HG03066 (cell line): ENCODE data around the gene AGER.
"Not testable (repeated sequence)": the region's sequence is repeated elsewhere in the genome, so short reads cannot be mapped to it uniquely, and the experiment has no call there.

ENCODE experiments used
- ATAC-seq: cut with Tn5 transposase; IDR thresholded peaks from one replicate; pipeline ENCODE4 v1.9.1; 2021; ENCODE audit warnings: low read depth; ENCODE audit not compliant: unreplicated experiment

Gene AGER

GRCh38 chr6:32151181-32151862, 32.7 kb downstream of the AGER start:
- ATAC-seq, result no peak

DNA sequence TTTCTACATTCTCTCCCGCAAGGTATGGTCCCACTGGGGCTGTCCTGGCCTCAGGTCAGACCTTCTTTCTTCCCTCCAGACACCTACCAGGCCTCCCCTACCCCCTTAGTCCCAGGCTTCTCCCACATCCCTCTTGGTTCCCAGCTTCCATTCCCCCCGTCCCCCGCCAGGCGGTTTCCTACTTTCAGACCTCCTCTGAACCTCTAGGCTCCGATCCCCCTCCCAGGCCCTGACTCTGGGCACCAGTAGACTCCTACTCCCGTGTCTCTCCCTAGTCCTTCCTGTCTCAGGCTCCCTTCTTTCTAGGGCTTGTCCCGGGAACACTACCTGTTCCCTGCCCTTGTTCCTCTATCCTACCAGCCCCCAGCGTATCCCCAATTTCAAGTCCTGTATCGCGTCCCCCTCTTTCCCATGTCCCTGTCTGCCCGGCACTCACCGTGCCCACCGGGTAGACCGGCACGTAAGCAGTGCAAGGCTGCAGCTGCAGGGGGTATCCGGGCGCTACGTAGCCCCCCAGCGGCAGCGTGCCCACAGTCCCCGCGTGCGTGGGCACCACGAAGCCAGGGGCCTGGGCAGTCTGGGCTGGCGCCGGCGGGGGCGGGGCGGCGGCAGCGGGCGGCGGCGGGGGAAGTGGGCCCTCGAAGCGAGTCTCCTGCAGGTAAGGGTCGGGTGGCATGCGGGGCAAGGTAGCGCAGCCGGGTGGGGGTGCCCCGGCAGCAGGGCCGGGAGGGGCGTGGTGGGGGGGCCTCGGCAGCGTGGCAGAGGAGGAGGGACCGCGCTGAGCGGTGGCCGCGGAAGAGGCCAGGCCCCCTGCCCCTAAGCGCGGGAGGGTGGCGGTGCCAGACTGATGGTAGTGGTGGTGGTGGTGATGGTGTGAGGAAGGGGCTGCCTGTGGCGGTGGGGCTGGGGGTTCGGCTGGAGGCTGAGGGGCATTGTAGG, 33.9 kb downstream of the AGER start:
- no peak for ATAC-seq

DNA sequence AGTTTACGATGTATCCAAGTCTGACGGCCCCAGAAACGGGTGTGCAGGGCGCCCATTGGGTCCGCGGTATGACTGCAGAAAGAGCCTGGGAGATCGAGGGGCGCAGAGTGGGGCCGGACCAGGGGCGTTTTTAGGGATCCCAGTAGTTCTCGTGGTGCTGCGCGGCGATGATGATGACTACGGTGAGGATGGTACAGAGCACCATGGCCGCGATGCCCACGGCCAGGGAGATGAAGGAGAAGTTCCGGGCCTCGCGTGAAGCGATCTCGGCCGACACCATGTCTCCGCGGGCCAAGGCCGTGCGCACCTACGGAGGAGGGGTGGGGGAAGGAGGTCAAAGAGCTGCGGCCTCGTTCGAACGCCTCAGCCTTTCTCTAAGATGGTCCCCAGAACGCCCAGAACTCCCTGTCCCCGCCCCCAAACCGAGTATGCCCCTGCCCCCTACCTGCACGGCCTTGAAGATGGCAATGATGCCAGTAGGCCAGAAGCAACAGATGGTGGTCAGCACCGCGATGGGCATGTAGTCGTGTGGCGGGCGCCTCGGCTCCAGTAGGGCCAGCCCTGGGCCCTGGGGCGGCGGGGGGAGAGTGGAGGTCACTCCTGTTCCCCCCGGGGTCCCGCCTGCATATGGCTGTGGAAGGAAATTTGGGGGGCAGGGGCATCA, 34.8 kb downstream of the AGER start:
- ATAC-seq, result no peak

GRCh38 chr6:32148289-32149091, 35.6 kb downstream of the AGER start:
- ATAC-seq, result no peak

DNA sequence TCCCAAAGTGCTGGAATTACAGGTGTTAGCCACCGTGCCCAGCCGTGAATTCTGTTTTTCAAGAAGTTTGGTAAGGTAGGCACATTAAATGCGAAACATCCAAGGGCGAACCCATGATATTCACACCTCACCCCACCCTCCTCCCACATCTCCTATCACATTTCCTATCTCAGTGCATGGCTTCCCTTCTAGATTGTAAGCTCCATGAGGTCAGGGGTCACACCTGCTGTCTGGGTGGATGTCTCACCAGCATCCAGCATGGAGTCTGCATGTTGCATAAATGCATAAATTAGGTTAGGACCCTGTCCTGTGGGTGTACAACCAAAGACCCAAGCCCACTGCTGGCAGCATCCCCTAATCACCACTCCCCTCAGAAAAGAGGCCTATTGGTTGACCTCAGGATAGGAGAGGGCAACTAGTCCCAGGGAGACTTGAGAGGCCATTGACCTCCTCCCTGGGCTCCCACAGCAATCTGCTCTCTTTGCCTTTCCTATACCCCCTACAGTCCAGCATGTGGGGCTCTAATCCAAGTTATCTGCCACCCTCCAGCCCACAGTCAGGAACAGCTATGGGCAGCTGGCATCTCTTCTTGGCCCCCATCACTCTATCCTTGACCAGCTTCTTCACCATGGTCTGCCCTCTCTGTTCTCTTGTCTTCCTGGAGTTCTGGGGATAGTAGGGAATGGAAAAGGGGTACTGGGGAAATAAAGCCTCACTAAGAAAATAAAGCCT, 36.5 kb downstream of the AGER start:
- ATAC-seq, result no peak

DNA sequence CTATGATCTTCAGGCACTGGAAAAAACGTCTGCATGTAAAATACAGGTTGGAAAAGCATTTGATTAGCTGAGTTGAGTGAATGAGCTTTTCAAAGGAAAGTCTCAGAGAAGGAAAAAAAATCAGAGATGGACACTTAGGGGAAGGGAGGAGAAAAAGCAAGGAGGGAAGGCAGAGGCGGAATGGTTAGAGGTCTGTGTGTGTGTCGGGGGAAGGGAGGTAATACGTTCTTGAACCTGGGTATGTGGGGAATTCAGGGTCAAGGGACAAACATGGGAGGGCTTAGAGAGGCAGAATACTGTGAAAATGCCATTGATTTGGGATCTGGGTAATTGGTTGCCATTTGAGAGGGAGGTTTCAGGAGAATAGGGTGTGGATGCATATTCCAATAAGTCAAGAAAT, 37.4 kb downstream of the AGER start:
- no peak for ATAC-seq

- ATAC-seq, result no peak
These were observed 37.8 kb downstream of the AGER start for GRCh38 chr6:32146287-32146686.

- ATAC-seq, result not testable (repeated sequence)
These were observed 39.8 kb downstream of the AGER start for GRCh38 chr6:32144238-32144637.

GRCh38 chr6:32140420-32141046, 43.5 kb downstream of the AGER start:
- ATAC-seq, result no peak

DNA sequence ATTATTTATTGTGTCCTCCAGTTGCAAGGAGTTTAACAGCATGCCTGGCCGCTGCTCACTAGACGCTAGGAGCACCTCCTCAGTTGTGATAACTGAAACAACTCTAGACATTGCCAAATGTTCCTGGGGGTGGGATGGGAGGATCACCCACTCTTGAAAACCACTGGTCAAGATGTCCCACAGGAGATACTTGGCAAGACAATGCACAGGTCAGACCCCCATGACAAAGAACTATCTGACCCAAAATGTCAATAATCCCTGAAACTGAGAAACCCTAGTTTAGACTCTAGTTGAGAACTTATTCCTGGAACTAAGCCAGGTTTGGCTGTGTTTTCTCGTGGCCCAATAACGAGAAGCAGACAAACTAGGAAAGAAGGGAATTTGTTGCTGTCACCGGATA, 44.5 kb downstream of the AGER start:
- ATAC-seq, result no peak

- ATAC-seq, result no peak
These were observed 46.6 kb downstream of the AGER start for GRCh38 chr6:32137454-32137853.

GRCh38 chr6:32133786-32134185, 50.3 kb downstream of the AGER start:
- ATAC-seq, result no peak

DNA sequence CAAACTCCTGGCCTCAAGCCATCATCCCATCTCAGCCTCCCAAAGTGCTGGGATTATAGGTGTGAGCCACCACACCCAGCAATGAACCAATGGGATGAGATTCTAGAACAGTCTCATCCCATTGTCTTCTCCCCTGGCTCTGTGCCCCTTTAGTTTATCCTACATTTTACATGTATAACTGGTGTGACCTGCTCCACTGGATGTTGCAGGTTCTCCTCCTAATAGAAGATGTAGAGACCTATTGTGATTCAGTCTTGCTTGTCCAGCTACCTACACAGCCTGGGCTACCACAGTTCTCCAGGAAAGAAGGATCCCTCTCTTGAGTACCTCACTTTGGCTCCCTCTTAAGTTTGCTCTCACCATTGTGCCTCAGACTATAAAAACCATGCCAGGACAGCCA, 51.9 kb downstream of the AGER start:
- ATAC-seq, result no peak

DNA sequence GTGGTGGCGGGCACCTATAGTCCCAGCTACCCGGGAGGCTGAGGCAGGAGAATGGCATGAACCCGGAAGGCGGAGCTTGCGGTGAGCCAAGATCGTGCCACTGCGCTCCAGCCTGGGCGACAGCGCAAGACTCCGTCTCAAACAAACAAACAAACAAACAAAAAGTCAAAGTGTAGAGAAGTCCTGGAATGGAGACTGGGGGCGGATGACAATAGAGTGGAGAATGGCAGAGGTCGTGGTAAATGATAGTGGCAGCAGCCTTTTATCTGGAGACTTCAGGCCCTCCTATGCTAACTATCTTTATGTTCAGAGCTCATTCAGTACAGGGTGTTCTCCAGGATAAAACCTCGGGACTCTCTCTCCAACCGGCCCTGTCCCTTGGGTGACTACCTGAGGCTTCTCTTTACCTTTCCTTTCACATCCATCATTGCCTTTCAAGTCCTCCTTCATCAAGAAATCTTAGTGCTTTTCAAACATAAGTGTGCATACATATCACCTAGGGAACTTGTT, 52.6 kb downstream of the AGER start:
- ATAC-seq, result no peak
